ENCODE results near the gene VSIG4. TPM values are rescaled to one million over a fixed set of nuclear protein-coding genes. Genes with fewer than 3 reads are reported as not detected.

VSIG4 gene
- total RNA-seq, 1 experiment from 2014 or later: 0.10 TPM

DNA sequence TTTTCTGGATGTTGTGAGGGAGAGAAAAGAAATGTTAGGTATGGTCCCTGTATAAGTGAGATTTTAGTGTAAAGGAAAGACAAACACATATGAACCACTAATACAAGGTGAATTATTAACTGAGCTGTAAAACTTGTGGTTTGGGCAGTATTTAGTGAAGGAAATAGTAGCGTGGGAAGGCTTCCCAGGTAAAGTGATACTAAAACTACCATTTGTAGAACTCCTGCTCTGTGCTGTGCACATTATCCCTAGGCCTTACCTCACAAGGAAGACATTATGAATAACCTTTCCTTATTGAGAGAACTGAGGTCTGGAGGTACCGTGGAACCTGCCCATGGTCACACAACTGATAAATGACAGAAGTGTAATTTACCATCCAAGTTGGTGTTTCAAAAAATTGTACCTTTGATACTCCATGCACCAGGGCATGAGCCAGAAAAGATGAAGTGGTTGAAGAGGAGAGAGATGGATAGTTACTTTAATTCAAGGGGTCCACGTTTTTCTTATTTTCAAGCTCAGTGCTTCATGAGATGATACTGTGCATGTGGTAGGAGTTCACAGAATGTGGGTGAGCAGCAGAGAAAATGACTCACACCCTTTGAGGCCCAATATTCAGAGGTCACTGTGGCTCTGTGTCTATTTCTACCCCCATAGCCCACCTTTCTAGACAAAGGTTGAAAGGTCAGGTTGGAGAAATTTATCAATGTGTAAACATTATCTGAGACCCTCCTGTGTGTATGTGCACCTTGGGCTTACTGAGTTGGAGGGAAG lies 2.6 kb upstream of the VSIG4 start:
- POLR2A ChIA-PET: no interaction called here
- H3K27ac ChIP-seq (ENCODE audit: low read length): no peak overlapping the region
- in situ Hi-C loops (cut with HindIII; ENCODE audit: low pct_unique_long_range_greater_than_20kb, low sequenced_read_pairs): no loop called here
- CTCF ChIA-PET: no interaction called here
- no peak for ATAC-seq
- no peak for DNase-seq (ENCODE audit: low read depth, low spot score)
- no peaks in the 10 kb centered on the region for H3K27me3 ChIP-seq (ENCODE audit: control insufficient read depth, insufficient read depth, low read length)
- H3K36me3 ChIP-seq (ENCODE audit: control insufficient read depth, insufficient read depth, low read length): no peaks in the 10 kb centered on the region
- TF ChIP-seq, protein P1, sequence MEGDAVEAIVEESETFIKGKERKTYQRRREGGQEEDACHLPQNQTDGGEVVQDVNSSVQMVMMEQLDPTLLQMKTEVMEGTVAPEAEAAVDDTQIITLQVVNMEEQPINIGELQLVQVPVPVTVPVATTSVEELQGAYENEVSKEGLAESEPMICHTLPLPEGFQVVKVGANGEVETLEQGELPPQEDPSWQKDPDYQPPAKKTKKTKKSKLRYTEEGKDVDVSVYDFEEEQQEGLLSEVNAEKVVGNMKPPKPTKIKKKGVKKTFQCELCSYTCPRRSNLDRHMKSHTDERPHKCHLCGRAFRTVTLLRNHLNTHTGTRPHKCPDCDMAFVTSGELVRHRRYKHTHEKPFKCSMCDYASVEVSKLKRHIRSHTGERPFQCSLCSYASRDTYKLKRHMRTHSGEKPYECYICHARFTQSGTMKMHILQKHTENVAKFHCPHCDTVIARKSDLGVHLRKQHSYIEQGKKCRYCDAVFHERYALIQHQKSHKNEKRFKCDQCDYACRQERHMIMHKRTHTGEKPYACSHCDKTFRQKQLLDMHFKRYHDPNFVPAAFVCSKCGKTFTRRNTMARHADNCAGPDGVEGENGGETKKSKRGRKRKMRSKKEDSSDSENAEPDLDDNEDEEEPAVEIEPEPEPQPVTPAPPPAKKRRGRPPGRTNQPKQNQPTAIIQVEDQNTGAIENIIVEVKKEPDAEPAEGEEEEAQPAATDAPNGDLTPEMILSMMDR (IDR thresholded peaks at IDR 0.05): no peak
- TF ChIP-seq REST (IDR thresholded peaks at IDR 0.05; ENCODE audit: insufficient read depth in 1 of 2, low read depth in 2 of 2, low read length in 1 of 2): no peak
- no peak for TF ChIP-seq POLR2AphosphoS5 (IDR thresholded peaks at IDR 0.05; ENCODE audit: low read depth, low read length)
- no peak for TF ChIP-seq SIN3A (IDR thresholded peaks at IDR 0.05; ENCODE audit: borderline replicate concordance, insufficient read depth, low read depth, low read length)
- no peak for TF ChIP-seq TCF7L2 (IDR thresholded peaks at IDR 0.05; ENCODE audit: low read depth, low read length)
- H3K4me1 ChIP-seq (ENCODE audit: control insufficient read depth, insufficient read depth, low read length): no peaks in the 10 kb centered on the region
- H3K4me3 ChIP-seq (ENCODE audit: low read depth in 2 of 2, low read length in 2 of 2): no peak overlapping the region
- no TSS peak for BruUV-seq (replicated peaks)
- no peaks in the 10 kb centered on the region for H3K9me3 ChIP-seq (ENCODE audit: control insufficient read depth, insufficient read depth, low read depth, low read length)
- intact Hi-C loops (cut with micrococcal nuclease; ENCODE audit: unreplicated experiment): no loop called here

DNA sequence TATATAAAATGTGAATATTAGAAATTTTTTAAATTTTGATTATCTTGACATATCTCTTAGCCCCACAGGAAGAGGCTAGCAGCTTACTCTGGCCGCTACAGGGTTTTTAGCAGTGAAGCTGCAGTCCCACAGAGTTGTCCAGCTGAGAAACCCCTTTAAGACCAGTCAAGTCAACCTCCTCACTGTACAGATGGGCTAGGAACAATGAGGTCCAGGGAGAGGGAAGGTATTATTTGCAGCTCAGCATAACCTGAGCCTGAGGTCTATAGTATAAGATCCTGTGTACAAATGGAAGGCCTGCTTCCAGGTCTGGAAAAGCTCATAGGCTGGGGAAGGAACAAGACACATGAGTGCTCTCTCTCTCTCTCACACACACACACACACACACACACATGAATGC lies 1.8 kb downstream of the VSIG4 start:
- no peak for ATAC-seq
- Histone ChIP-seq H3K36me3 (ENCODE audit: control insufficient read depth, insufficient read depth, low read length) (no peaks in the 10 kb centered on the region), H3K4me1 (ENCODE audit: control insufficient read depth, insufficient read depth, low read length) (no peaks in the 10 kb centered on the region), H3K27ac (ENCODE audit: low read length) (no peak overlapping the region), H3K27me3 (ENCODE audit: control insufficient read depth, insufficient read depth, low read length) (no peaks in the 10 kb centered on the region), H3K4me3 (ENCODE audit: low read depth in 2 of 2, low read length in 2 of 2) (no peak overlapping the region), H3K9me3 (ENCODE audit: control insufficient read depth, insufficient read depth, low read depth, low read length) (no peaks in the 10 kb centered on the region)
- BruUV-seq (replicated peaks): no TSS peak
- intact Hi-C loops (cut with micrococcal nuclease; ENCODE audit: unreplicated experiment) (no loop called here), in situ Hi-C loops (cut with HindIII; ENCODE audit: low pct_unique_long_range_greater_than_20kb, low sequenced_read_pairs) (no loop called here)
- POLR2A ChIA-PET: no interaction called here
- DNase-seq (ENCODE audit: low read depth, low spot score): no peak
- TF ChIP-seq, protein P1 (IDR thresholded peaks at IDR 0.05): no peak
- TF ChIP-seq POLR2AphosphoS5 (IDR thresholded peaks at IDR 0.05; ENCODE audit: low read depth, low read length): no peak
- CTCF ChIA-PET: no interaction called here

All from Panc1 (cell line).